ENCODE measurements around the gene TATDN2. TPM values are rescaled to one million over a fixed set of nuclear protein-coding genes. Genes with fewer than 3 reads are reported as not detected.
"Not testable (repeated sequence)": the region's sequence is repeated elsewhere in the genome, so short reads cannot be mapped to it uniquely, and the experiment has no call there.

TATDN2 gene
- total RNA-seq, 1 donor = 19.2 TPM

GRCh38 chr3:10265833-10266232 lies 17.6 kb downstream of the TATDN2 start:
- Histone ChIP-seq H3K27ac (ENCODE audit: low read depth, low read length) (no peak overlapping the region), H3K27me3 (ENCODE audit: insufficient read depth, low read length) (no peaks in the 10 kb centered on the region), H3K4me3 (ENCODE audit: insufficient read depth, low read length) (no peak overlapping the region), H3K79me2 (ENCODE audit: insufficient read depth, low read length) (peaks cover 90% of the 10 kb centered on the region), H3K4me2 (ENCODE audit: insufficient read depth, low read length) (no peak overlapping the region), H3K4me1 (ENCODE audit: insufficient read depth, low read length) (peaks cover 3% of the 10 kb centered on the region), H3K36me3 (ENCODE audit: insufficient read depth, low read length) (peaks cover 25% of the 10 kb centered on the region), H3K9me3 (ENCODE audit: low read depth, low read length) (no peaks in the 10 kb centered on the region), H4K20me1 (ENCODE audit: insufficient read depth, low read length) (peaks cover 9% of the 10 kb centered on the region), H2AFZ (ENCODE audit: low read length) (no peak overlapping the region)
- DNase-seq (ENCODE audit: insufficient read length, low spot score, missing footprints) = no peak
- TF ChIP-seq CTCF (IDR thresholded peaks at IDR 0.05; ENCODE audit: extremely low read depth, low read depth, low read length) = no peak

- peaks cover 93% of the 10 kb centered on the region for H3K79me2 ChIP-seq (ENCODE audit: insufficient read depth, low read length)
- not testable (repeated sequence) for DNase-seq (ENCODE audit: insufficient read length, low spot score, missing footprints); H3K4me3 ChIP-seq (ENCODE audit: insufficient read depth, low read length); H3K4me2 ChIP-seq (ENCODE audit: insufficient read depth, low read length); H3K9me3 ChIP-seq (ENCODE audit: low read depth, low read length); H4K20me1 ChIP-seq (ENCODE audit: insufficient read depth, low read length); H3K4me1 ChIP-seq (ENCODE audit: insufficient read depth, low read length); H3K27ac ChIP-seq (ENCODE audit: low read depth, low read length); H3K27me3 ChIP-seq (ENCODE audit: insufficient read depth, low read length); H2AFZ ChIP-seq (ENCODE audit: low read length)
- H3K36me3 ChIP-seq (ENCODE audit: insufficient read depth, low read length) = peaks cover 27% of the 10 kb centered on the region
Measured at GRCh38 chr3:10266936-10267335, 18.7 kb downstream of the TATDN2 start.

- Histone ChIP-seq H3K27ac (ENCODE audit: low read depth, low read length) (no peak overlapping the region), H3K4me3 (ENCODE audit: insufficient read depth, low read length) (no peak overlapping the region)
Measured at GRCh38 chr3:10268116-10268515, 19.9 kb downstream of the TATDN2 start.

GRCh38 chr3:10268930-10269329 lies 20.7 kb downstream of the TATDN2 start:
- H3K79me2 ChIP-seq (ENCODE audit: insufficient read depth, low read length) = peaks cover 95% of the 10 kb centered on the region

More at GRCh38 chr3:10268116-10268515, 19.9 kb downstream of the TATDN2 start:
- H4K20me1 ChIP-seq (ENCODE audit: insufficient read depth, low read length) = peaks cover 13% of the 10 kb centered on the region
- H3K27me3 ChIP-seq (ENCODE audit: insufficient read depth, low read length) = no peaks in the 10 kb centered on the region
- no peak overlapping the region for H2AFZ ChIP-seq (ENCODE audit: low read length)
- no peak for TF ChIP-seq CTCF (IDR thresholded peaks at IDR 0.05; ENCODE audit: extremely low read depth, low read depth, low read length)
- DNase-seq (ENCODE audit: insufficient read length, low spot score, missing footprints) = no peak
- H3K36me3 ChIP-seq (ENCODE audit: insufficient read depth, low read length) = peaks cover 27% of the 10 kb centered on the region
- H3K4me2 ChIP-seq (ENCODE audit: insufficient read depth, low read length) = no peak overlapping the region
- peaks cover 3% of the 10 kb centered on the region for H3K4me1 ChIP-seq (ENCODE audit: insufficient read depth, low read length)
- H3K9me3 ChIP-seq (ENCODE audit: low read depth, low read length) = no peaks in the 10 kb centered on the region
- peaks cover 95% of the 10 kb centered on the region for H3K79me2 ChIP-seq (ENCODE audit: insufficient read depth, low read length)

More at GRCh38 chr3:10268930-10269329, 20.7 kb downstream of the TATDN2 start:
- TF ChIP-seq CTCF (IDR thresholded peaks at IDR 0.05; ENCODE audit: extremely low read depth, low read depth, low read length) = no peak
- peaks cover 2% of the 10 kb centered on the region for H3K4me1 ChIP-seq (ENCODE audit: insufficient read depth, low read length)
- H3K36me3 ChIP-seq (ENCODE audit: insufficient read depth, low read length) = peaks cover 27% of the 10 kb centered on the region
- H3K4me3 ChIP-seq (ENCODE audit: insufficient read depth, low read length) = no peak overlapping the region
- H4K20me1 ChIP-seq (ENCODE audit: insufficient read depth, low read length) = peaks cover 19% of the 10 kb centered on the region
- H2AFZ ChIP-seq (ENCODE audit: low read length) = no peak overlapping the region
- no peaks in the 10 kb centered on the region for H3K9me3 ChIP-seq (ENCODE audit: low read depth, low read length)
- no peaks in the 10 kb centered on the region for H3K27me3 ChIP-seq (ENCODE audit: insufficient read depth, low read length)
- DNase-seq (ENCODE audit: insufficient read length, low spot score, missing footprints) = peak; percentile 32
- no peak overlapping the region for H3K27ac ChIP-seq (ENCODE audit: low read depth, low read length)
- no peak overlapping the region for H3K4me2 ChIP-seq (ENCODE audit: insufficient read depth, low read length)
